Measurements from ENCODE around the gene PCDHB6. TPM values are rescaled to one million over a fixed set of nuclear protein-coding genes. Genes with fewer than 3 reads are reported as not detected.
"Not testable (repeated sequence)": the region's sequence is repeated elsewhere in the genome, so short reads cannot be mapped to it uniquely, and the experiment has no call there.

The PCDHB6 gene
- total and polyA plus RNA-seq, 2 donors (not counting 1 experiment from before 2014, with no cell fraction given) = 0.33 to 0.42 TPM

GRCh38 chr5:141196363-141196762 lies 46.5 kb downstream of the PCDHB6 start:
- no peak overlapping the region for H2AFZ ChIP-seq (ENCODE audit: low read length)
- H3K27ac ChIP-seq (ENCODE audit: insufficient read depth, low read length) = no peak overlapping the region
- H3K36me3 ChIP-seq (ENCODE audit: control insufficient read depth, insufficient read depth, low read length) = no peaks in the 10 kb centered on the region
- no peaks in the 10 kb centered on the region for H4K20me1 ChIP-seq (ENCODE audit: control insufficient read depth, extremely low read depth, insufficient read depth, low read length)
- no peak overlapping the region for H3K9ac ChIP-seq (ENCODE audit: insufficient read depth, low read length)
- TF ChIP-seq CTCF (conservative IDR thresholded peaks at IDR 0.05 in 1 of 2, IDR thresholded peaks at IDR 0.05 in 1 of 2; ENCODE audit: low read depth in 1 of 2, low read length in 2 of 2) = no peak
- TF ChIP-seq EZH2 (IDR thresholded peaks at IDR 0.05; ENCODE audit: low read length, missing control alignments) = no peak
- H3K9me3 ChIP-seq (ENCODE audit: control insufficient read depth, insufficient read depth, low read depth, low read length) = no peaks in the 10 kb centered on the region
- no peak for DNase-seq (ENCODE audit: low read depth in 2 of 2)
- H3K27me3 ChIP-seq (ENCODE audit: control insufficient read depth, insufficient read depth, low read length) = no peaks in the 10 kb centered on the region
- no peaks in the 10 kb centered on the region for H3K4me1 ChIP-seq (ENCODE audit: control insufficient read depth, extremely low read depth, insufficient read depth, low read length)
- no peak overlapping the region for H3K4me2 ChIP-seq (ENCODE audit: extremely low read depth, insufficient read depth, low read length)
- no peaks in the 10 kb centered on the region for H3K79me2 ChIP-seq (ENCODE audit: control insufficient read depth, insufficient read depth, low read length)
- H3K4me3 ChIP-seq (replicated peaks in 1 of 4; ENCODE audit: control extremely low read depth in 1 of 4, insufficient read depth in 1 of 4, low read depth in 3 of 4, low read length in 4 of 4) = no peak overlapping the region

GRCh38 chr5:141199359-141200235 lies 49.7 kb downstream of the PCDHB6 start, which contains the start of gene PCDHB11:
TSS of gene PCDHB11 (plus strand) at chr5:141199627. CDS start at chr5:141199775, 148 bp downstream.
- H3K4me2 ChIP-seq (ENCODE audit: extremely low read depth, insufficient read depth, low read length) = no peak within 1 kb of the TSS

GRCh38 chr5:141201126-141201525 lies 51.3 kb downstream of the PCDHB6 start:
- not testable (repeated sequence) for H3K36me3 ChIP-seq (ENCODE audit: control insufficient read depth, insufficient read depth, low read length); DNase-seq (ENCODE audit: low read depth in 2 of 2); H4K20me1 ChIP-seq (ENCODE audit: control insufficient read depth, extremely low read depth, insufficient read depth, low read length); H3K27me3 ChIP-seq (ENCODE audit: control insufficient read depth, insufficient read depth, low read length); H3K4me2 ChIP-seq (ENCODE audit: extremely low read depth, insufficient read depth, low read length); H3K4me1 ChIP-seq (ENCODE audit: control insufficient read depth, extremely low read depth, insufficient read depth, low read length); H3K4me3 ChIP-seq (replicated peaks in 1 of 4; ENCODE audit: control extremely low read depth in 1 of 4, insufficient read depth in 1 of 4, low read depth in 3 of 4, low read length in 4 of 4); H3K9me3 ChIP-seq (ENCODE audit: control insufficient read depth, insufficient read depth, low read depth, low read length); H2AFZ ChIP-seq (ENCODE audit: low read length); H3K79me2 ChIP-seq (ENCODE audit: control insufficient read depth, insufficient read depth, low read length); H3K9ac ChIP-seq (ENCODE audit: insufficient read depth, low read length); H3K27ac ChIP-seq (ENCODE audit: insufficient read depth, low read length)

More at GRCh38 chr5:141199359-141200235, 49.7 kb downstream of the PCDHB6 start, which contains the start of gene PCDHB11:
- Histone ChIP-seq H3K27ac (ENCODE audit: insufficient read depth, low read length) (no peak within 1 kb of the TSS), H3K36me3 (ENCODE audit: control insufficient read depth, insufficient read depth, low read length) (no peaks in the 10 kb centered on the region), H3K9ac (ENCODE audit: insufficient read depth, low read length) (no peak within 1 kb of the TSS), H3K4me3 (replicated peaks in 1 of 4; ENCODE audit: control extremely low read depth in 1 of 4, insufficient read depth in 1 of 4, low read depth in 3 of 4, low read length in 4 of 4) (peak within 1 kb of the TSS in 1 of 4 experiments; percentile 25), H2AFZ (ENCODE audit: low read length) (no peak within 1 kb of the TSS), H3K4me1 (ENCODE audit: control insufficient read depth, extremely low read depth, insufficient read depth, low read length) (no peaks in the 10 kb centered on the region), H4K20me1 (ENCODE audit: control insufficient read depth, extremely low read depth, insufficient read depth, low read length) (no peaks in the 10 kb centered on the region), H3K9me3 (ENCODE audit: control insufficient read depth, insufficient read depth, low read depth, low read length) (no peaks in the 10 kb centered on the region), H3K27me3 (ENCODE audit: control insufficient read depth, insufficient read depth, low read length) (no peaks in the 10 kb centered on the region), H3K79me2 (ENCODE audit: control insufficient read depth, insufficient read depth, low read length) (no peaks in the 10 kb centered on the region)
- TF ChIP-seq EZH2 (IDR thresholded peaks at IDR 0.05; ENCODE audit: low read length, missing control alignments) = no peak
- no peak for TF ChIP-seq CTCF (conservative IDR thresholded peaks at IDR 0.05 in 1 of 2, IDR thresholded peaks at IDR 0.05 in 1 of 2; ENCODE audit: low read depth in 1 of 2, low read length in 2 of 2)
- DNase-seq (ENCODE audit: low read depth in 2 of 2) = no peak

- not testable (repeated sequence) for H3K79me2 ChIP-seq (ENCODE audit: control insufficient read depth, insufficient read depth, low read length); H3K4me3 ChIP-seq (replicated peaks in 1 of 4; ENCODE audit: control extremely low read depth in 1 of 4, insufficient read depth in 1 of 4, low read depth in 3 of 4, low read length in 4 of 4); H3K9ac ChIP-seq (ENCODE audit: insufficient read depth, low read length); H3K9me3 ChIP-seq (ENCODE audit: control insufficient read depth, insufficient read depth, low read depth, low read length); H3K4me2 ChIP-seq (ENCODE audit: extremely low read depth, insufficient read depth, low read length); H3K27ac ChIP-seq (ENCODE audit: insufficient read depth, low read length); H2AFZ ChIP-seq (ENCODE audit: low read length); H4K20me1 ChIP-seq (ENCODE audit: control insufficient read depth, extremely low read depth, insufficient read depth, low read length); H3K27me3 ChIP-seq (ENCODE audit: control insufficient read depth, insufficient read depth, low read length); DNase-seq (ENCODE audit: low read depth in 2 of 2); H3K4me1 ChIP-seq (ENCODE audit: control insufficient read depth, extremely low read depth, insufficient read depth, low read length); H3K36me3 ChIP-seq (ENCODE audit: control insufficient read depth, insufficient read depth, low read length)
Measured at GRCh38 chr5:141201646-141202045, 51.8 kb downstream of the PCDHB6 start.
